Endothelial cell (in vitro differentiated cells): ENCODE measurements around the gene FOXK1. TPM values are rescaled to one million over a fixed set of nuclear protein-coding genes. Genes with fewer than 3 reads are reported as not detected.
A peak's percentile ranks its signal among the peaks of the same experiment; 100 is the strongest.

Experiments used
- DNase-seq: peaks from one replicate; pipeline ENCODE4 v3.0.0; 2021; ENCODE audit warnings: low spot score
- H3K27ac Mint-ChIP-seq: one replicate; pipeline ENCODE4 v1.8.0; 2021; ENCODE audit warnings: mixed read lengths, inconsistent platforms; ENCODE audit not compliant: unreplicated experiment
- H3K27me3 Mint-ChIP-seq: one replicate; pipeline ENCODE4 v1.8.0; 2021; ENCODE audit warnings: mild to moderate bottlenecking, moderate library complexity, mixed read lengths, inconsistent platforms; ENCODE audit not compliant: unreplicated experiment
- H3K36me3 Mint-ChIP-seq: one replicate; pipeline ENCODE4 v1.8.0; 2021; ENCODE audit warnings: mild to moderate bottlenecking, low read depth, mixed read lengths, inconsistent platforms; ENCODE audit not compliant: unreplicated experiment
- H3K4me1 Mint-ChIP-seq: one replicate; pipeline ENCODE4 v1.8.0; 2021; ENCODE audit warnings: mild to moderate bottlenecking, mixed read lengths, inconsistent platforms; ENCODE audit not compliant: unreplicated experiment
- H3K4me3 Mint-ChIP-seq: one replicate; pipeline ENCODE4 v1.8.0; 2021; ENCODE audit warnings: mild to moderate bottlenecking, mixed read lengths, inconsistent platforms; ENCODE audit not compliant: unreplicated experiment
- H3K9me3 Mint-ChIP-seq: one replicate; pipeline ENCODE4 v1.8.0; 2021; ENCODE audit warnings: mixed read lengths, inconsistent platforms; ENCODE audit not compliant: unreplicated experiment
- CTCF ChIP-seq: fragments of 200-600 bp; sonication (generic); IDR thresholded peaks from one replicate; pipeline ENCODE4 v1.5.0; 2021; ENCODE audit warnings: antibody characterized with exemption; ENCODE audit not compliant: unreplicated experiment
- total RNA-seq: library from RNA; stranded (reverse); fragmentation: NEBNext Ultra II Directional; extraction: Animal tissue kit (Norgen Biotek cat#: 25700); gene quantifications from one replicate; pipeline ENCODE4 v1.2.1, GENCODE V29; 2021; ENCODE audit not compliant: unreplicated experiment

Gene FOXK1
- total RNA-seq, 1 donor from 2014 or later = 73.8 TPM

GRCh38 chr7:4738711-4739527, 56.8 kb downstream of the FOXK1 start:
- H3K4me3 Mint-ChIP-seq = no peak overlapping the region

GRCh38 chr7:4739528-4739992, 57.5 kb downstream of the FOXK1 start:
- Mint-ChIP-seq H3K27me3 (peaks cover 10% of the 10 kb centered on the region), H3K4me1 (peaks cover 31% of the 10 kb centered on the region), H3K27ac (peak overlapping the region; percentile 83), H3K4me3 (no peak overlapping the region), H3K9me3 (no peaks in the 10 kb centered on the region), H3K36me3 (peaks cover 41% of the 10 kb centered on the region)
- DNase-seq = no peak
- TF ChIP-seq CTCF = no peak

More at GRCh38 chr7:4738711-4739527, 56.8 kb downstream of the FOXK1 start:
- peak overlapping the region; percentile 83 for H3K27ac Mint-ChIP-seq
- H3K27me3 Mint-ChIP-seq = peaks cover 10% of the 10 kb centered on the region
- H3K36me3 Mint-ChIP-seq = peaks cover 42% of the 10 kb centered on the region
- DNase-seq = no peak
- no peaks in the 10 kb centered on the region for H3K9me3 Mint-ChIP-seq
- no peak for TF ChIP-seq CTCF
- H3K4me1 Mint-ChIP-seq = peaks cover 28% of the 10 kb centered on the region

- Mint-ChIP-seq H3K4me1 (peaks cover 37% of the 10 kb centered on the region), H3K9me3 (no peaks in the 10 kb centered on the region), H3K36me3 (peaks cover 36% of the 10 kb centered on the region), H3K27me3 (peaks cover 10% of the 10 kb centered on the region), H3K4me3 (peak overlapping the region; percentile 68), H3K27ac (no peak overlapping the region)
- no peak for DNase-seq
- TF ChIP-seq CTCF = no peak
Observed at GRCh38 chr7:4740796-4741195, 58.7 kb downstream of the FOXK1 start.

- Mint-ChIP-seq H3K9me3 (no peaks in the 10 kb centered on the region), H3K36me3 (peaks cover 40% of the 10 kb centered on the region), H3K4me1 (peaks cover 47% of the 10 kb centered on the region), H3K27ac (peak overlapping the region; percentile 24), H3K4me3 (peak overlapping the region; percentile 83), H3K27me3 (peaks cover 7% of the 10 kb centered on the region)
- no peak for TF ChIP-seq CTCF
- DNase-seq = no peak
Observed at GRCh38 chr7:4742051-4742573, 60.0 kb downstream of the FOXK1 start.

GRCh38 chr7:4742852-4743251, 60.8 kb downstream of the FOXK1 start:
- Mint-ChIP-seq H3K27ac (peak overlapping the region; percentile 98), H3K4me3 (no peak overlapping the region), H3K27me3 (peaks cover 5% of the 10 kb centered on the region), H3K36me3 (peaks cover 41% of the 10 kb centered on the region), H3K4me1 (peaks cover 52% of the 10 kb centered on the region), H3K9me3 (peaks cover 2% of the 10 kb centered on the region)
- DNase-seq = no peak
- no peak for TF ChIP-seq CTCF
